Heart left ventricle (tissue), 16 donors: Measurements from ENCODE around the gene IGSF3. TPM values are rescaled to one million over a fixed set of nuclear protein-coding genes. Genes with fewer than 3 reads are reported as not detected.
A peak's percentile ranks its signal among the peaks of the same experiment; 100 is the strongest.

Experiments used
- ATAC-seq, 4 donors: fragments of 200-7000 bp; cut with Tn5 transposase; one replicate each; pipeline ENCODE4 v1.9.1; 2020 to 2022; ENCODE audit warnings: moderate library complexity in 4 of 4, mild to moderate bottlenecking in 3 of 4, moderate number of reproducible peaks in 1 of 4
- DNase-seq, 5 donors: peaks; one replicate each; pipeline ENCODE4 v3.0.0-alpha.2; 2020
- H3K27ac ChIP-seq, 12 donors: fragments of 200-600 bp; sonication (generic) in 4 of 12; one replicate each; pipeline versions ENCODE4 v1.5.0 to v1.8.0; 2016 to 2022; ENCODE audit warnings: mild to moderate bottlenecking in 2 of 12
- H3K27me3 ChIP-seq, 9 donors: fragments of 200-600 bp; sonication (generic) in 2 of 9; one replicate each; pipeline versions ENCODE4 v1.5.1 to v1.8.0; 2016 to 2022; ENCODE audit warnings: mild to moderate bottlenecking in 3 of 9
- H3K36me3 ChIP-seq, 9 donors: fragments of 200-600 bp; sonication (generic) in 2 of 9; one replicate each; pipeline versions ENCODE4 v1.5.0 to v1.8.0; 2018 to 2022; ENCODE audit warnings: mild to moderate bottlenecking in 2 of 9
- H3K4me1 ChIP-seq, 12 donors: fragments of 200-600 bp; sonication (generic) in 4 of 12; one replicate each; pipeline versions ENCODE4 v1.5.0 to v1.8.0; 2016 to 2022; ENCODE audit warnings: mild to moderate bottlenecking in 3 of 12
- H3K4me3 ChIP-seq, 12 donors: fragments of 200-600 bp; sonication (generic) in 4 of 12; one replicate each; pipeline versions ENCODE4 v1.5.0 to v1.8.0; 2017 to 2022; ENCODE audit warnings: mild to moderate bottlenecking in 9 of 12, moderate library complexity in 4 of 12
- H3K9me3 ChIP-seq, 12 donors: fragments of 200-600 bp; sonication (generic) in 4 of 12; one replicate each; pipeline versions ENCODE4 v1.5.0 to v1.8.0; 2016 to 2022; ENCODE audit warnings: mild to moderate bottlenecking in 1 of 12
- CTCF ChIP-seq, 12 donors: fragments of 200-600 bp; sonication (generic) in 4 of 12; IDR thresholded peaks; one replicate each; pipeline versions ENCODE4 v1.5.0 to v1.8.0; 2018 to 2022; ENCODE audit warnings: antibody characterized with exemption in 12 of 12, mild to moderate bottlenecking in 5 of 12
- POLR2A ChIP-seq, 2 donors: fragments of 450-650 bp; IDR thresholded peaks; one replicate each; pipeline ENCODE4 v1.6.1; 2017; ENCODE audit warnings: antibody characterized with exemption in 2 of 2, mild to moderate bottlenecking in 2 of 2, moderate library complexity in 2 of 2
- WGBS, 4 donors: extraction: QIAGEN DNeasy Blood & Tissue Kit in 2 of 4; methylation state at CpG; one replicate each; pipeline versions ENCODE4 v1.1.5 to v1.1.7; 2013 to 2018; 5-methylcytosine and 5-hydroxymethylcytosine counted together
- intact Hi-C, 10 donors: fragments of 100-400 bp; cut with DNase I; formaldehyde crosslinking; loops; one replicate each; pipeline versions ENCODE4 v1.11.1 to v1.14.2; 2022
- polyA plus RNA-seq, 2 donors: library from polyadenylated mRNA; stranded (reverse); fragments of 200-250 nt; gene quantifications; one replicate each; pipeline ENCODE4 v1.2.3, GENCODE V29; 2013
- total RNA-seq, 9 donors: library from RNA; depleted of rRNA in 2 of 9; stranded (reverse); fragments of >200 nt in 2 of 9; fragmentation: NEBNext Ultra II Directional in 3 of 9; extraction: Animal tissue kit (Norgen Biotek cat#: 25700) in 3 of 9; gene quantifications; one replicate each; pipeline versions ENCODE4 v1.1.0 to v1.2.4, GENCODE V29; 2016 to 2023
- donor health status: ischemic (EF 13 %, LVEDD 7.1; RV severe dilation, severe dysfunction).
- donor health status: healthy with polysubstance abuse.
- donor health status: DM: no; HTN: yes; CAD: no.
- donor health status: DM: no; HTN: no; CAD: no.
- donor health status: ischemic (EF 25% LVEDD 6.9; RV normal size, moderate dysfunction).
- donor health status: ischemic (EF 25% LVEDD 5.7; RV mildly dilated, moderate dysfunction).
- donor health status: healthy.
- donor health status: DM: yes; HTN: yes; CAD: no.
- donor health status: ischemic (EF 35%, LVEDD 5.7; RV mildly dilated, moderate dysfunction).
- donor health status: nonischemic (EF 11% LVEDD 7.7; RV severe dilation, severe dysfunction).
- donor health status: DM: yes; HTN: yes; CAD: no.
- donor health status: PGD.
- donor health status: ischemic (EF 29% LVEDD 5.4; RV normal size, mild dysfunction).
- donor health status: nonischemic (EF 23%, LVEDD 6.1; RV moderate dilation, normal function).

Gene IGSF3
- total and polyA plus RNA-seq, 11 donors: 3.5 to 19.3 (median 11.5) TPM

- DNase-seq (no peak), ATAC-seq (no peak)
- no peak overlapping the region for H3K27ac ChIP-seq
- peaks cover 0 to 23% (median 0%) of the 10 kb centered on the region in 12 donors for H3K4me1 ChIP-seq
- H3K27me3 ChIP-seq: no peaks in the 10 kb centered on the region
- no peak for TF ChIP-seq CTCF (IDR thresholded peaks at IDR 0.05)
- no peak for TF ChIP-seq POLR2A (IDR thresholded peaks at IDR 0.05)
- no peak overlapping the region for H3K4me3 ChIP-seq
- no peaks in the 10 kb centered on the region for H3K9me3 ChIP-seq
- peaks cover 0 to 16% (median 6%) of the 10 kb centered on the region in 9 donors for H3K36me3 ChIP-seq
- 90 to 100% (median 97%) methylated on average over 3 of the region's 3 CpGs for WGBS, 4 donors
- intact Hi-C loops: loop anchor here in 1 of 10 donors (10.0 kb wide), 1 partner anchor 473 kb away; no protein-coding TSS in a partner anchor
Measured at GRCh38 chr1:116581323-116581885, 86.1 kb downstream of the IGSF3 start.

- no peak for TF ChIP-seq CTCF (IDR thresholded peaks at IDR 0.05)
- no peak for TF ChIP-seq POLR2A (IDR thresholded peaks at IDR 0.05)
- DNase-seq: no peak
- no peak overlapping the region for H3K4me3 ChIP-seq
- WGBS, 4 donors: 86 to 91% (median 88%) methylated on average over 7 of the region's 7 CpGs
- H3K9me3 ChIP-seq: no peaks in the 10 kb centered on the region
- H3K27me3 ChIP-seq: no peaks in the 10 kb centered on the region
- no peak overlapping the region for H3K27ac ChIP-seq
- no peak for ATAC-seq
- intact Hi-C loops: loop anchor here in 1 of 10 donors (10.0 kb wide), 1 partner anchor 474 kb away; no protein-coding TSS in a partner anchor
- peaks cover 0 to 19% (median 6%) of the 10 kb centered on the region in 9 donors for H3K36me3 ChIP-seq
- H3K4me1 ChIP-seq: peaks cover 0 to 23% (median 0%) of the 10 kb centered on the region in 12 donors
Measured at GRCh38 chr1:116580446-116581322, 86.8 kb downstream of the IGSF3 start.

- WGBS, 4 donors: 38 to 53% (median 45%) methylated on average over 21 of the region's 21 CpGs
- Histone ChIP-seq H3K4me3 (peak overlapping the region in 9 of 12 donors; percentile 15 to 47 (median 36)), H3K9me3 (no peaks in the 10 kb centered on the region), H3K4me1 (peaks cover 0 to 30% (median 6%) of the 10 kb centered on the region in 12 donors), H3K27me3 (no peaks in the 10 kb centered on the region), H3K27ac (peak overlapping the region in 9 of 12 donors; percentile 33 to 80 (median 67)), H3K36me3 (peaks cover 0 to 13% (median 5%) of the 10 kb centered on the region in 9 donors)
- DNase-seq (peak in 2 of 5 donors; percentile 37 to 54), ATAC-seq (peak; percentile 43 to 83 (median 61))
- intact Hi-C loops: loop anchor here in 5 of 10 donors (5.0 to 10.0 kb wide), 5 partner anchors 93 to 475 kb away; partner anchors contain the start of gene ATP1A1 (in 2 of the 5)
- no peak for TF ChIP-seq CTCF (IDR thresholded peaks at IDR 0.05)
- TF ChIP-seq POLR2A (IDR thresholded peaks at IDR 0.05): peak in 1 of 2 donors; percentile 24
Measured at GRCh38 chr1:116579259-116579875, 88.2 kb downstream of the IGSF3 start.
